ENCODE data around the gene CCNG1. TPM values are rescaled to one million over a fixed set of nuclear protein-coding genes. Genes with fewer than 3 reads are reported as not detected.
A peak's percentile ranks its signal among the peaks of the same experiment; 100 is the strongest.

The CCNG1 gene
- polyA plus RNA-seq, 3 donors: 13.1 to 48.9 (median 46.0) TPM

- peaks cover 4 to 15% of the 10 kb centered on the region in 2 donors for H3K36me3 ChIP-seq (replicated peaks in 1 of 2; ENCODE audit: control insufficient read depth in 1 of 2, insufficient read depth in 2 of 2, low read length in 2 of 2)
- peak within 1 kb of the TSS; percentile 76 to 98 (median 92) for H3K4me3 ChIP-seq (replicated peaks in 1 of 3; ENCODE audit: low read depth in 2 of 3, low read length in 3 of 3)
- Mint-ChIP-seq H3K9me3 (peaks cover 0 to 1% (median 0%) of the 10 kb centered on the region in 7 donors), H3K4me3 (peak within 1 kb of the TSS; percentile 92 to 96), H3K36me3 (peaks cover 21% of the 10 kb centered on the region in 2 donors), H3K27ac (peak within 1 kb of the TSS; percentile 97 to 100 (median 99)), H3K4me1 (peaks cover 30% of the 10 kb centered on the region), H3K27me3 (ENCODE audit: low read depth in 3 of 3) (peaks cover 0 to 4% (median 0%) of the 10 kb centered on the region in 3 donors)
- peaks cover 74% of the 10 kb centered on the region for H3K79me2 ChIP-seq (ENCODE audit: insufficient read depth, low read length)
- under 1% methylated on average over 58 of the region's 59 CpGs for WGBS (ENCODE audit: insufficient coverage)
- peaks cover 24 to 33% of the 10 kb centered on the region in 2 donors for H3K4me1 ChIP-seq (ENCODE audit: control insufficient read depth in 1 of 2, insufficient read depth in 2 of 2, low read length in 2 of 2)
- TF ChIP-seq, protein P1, sequence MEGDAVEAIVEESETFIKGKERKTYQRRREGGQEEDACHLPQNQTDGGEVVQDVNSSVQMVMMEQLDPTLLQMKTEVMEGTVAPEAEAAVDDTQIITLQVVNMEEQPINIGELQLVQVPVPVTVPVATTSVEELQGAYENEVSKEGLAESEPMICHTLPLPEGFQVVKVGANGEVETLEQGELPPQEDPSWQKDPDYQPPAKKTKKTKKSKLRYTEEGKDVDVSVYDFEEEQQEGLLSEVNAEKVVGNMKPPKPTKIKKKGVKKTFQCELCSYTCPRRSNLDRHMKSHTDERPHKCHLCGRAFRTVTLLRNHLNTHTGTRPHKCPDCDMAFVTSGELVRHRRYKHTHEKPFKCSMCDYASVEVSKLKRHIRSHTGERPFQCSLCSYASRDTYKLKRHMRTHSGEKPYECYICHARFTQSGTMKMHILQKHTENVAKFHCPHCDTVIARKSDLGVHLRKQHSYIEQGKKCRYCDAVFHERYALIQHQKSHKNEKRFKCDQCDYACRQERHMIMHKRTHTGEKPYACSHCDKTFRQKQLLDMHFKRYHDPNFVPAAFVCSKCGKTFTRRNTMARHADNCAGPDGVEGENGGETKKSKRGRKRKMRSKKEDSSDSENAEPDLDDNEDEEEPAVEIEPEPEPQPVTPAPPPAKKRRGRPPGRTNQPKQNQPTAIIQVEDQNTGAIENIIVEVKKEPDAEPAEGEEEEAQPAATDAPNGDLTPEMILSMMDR (IDR thresholded peaks at IDR 0.05): no peak
- intact Hi-C loops (cut with micrococcal nuclease): loop anchor here (2.0 kb wide), 2 partner anchors 23 to 45 kb away; partner anchors contain the start of genes MAT2B (in 2 of the 2) and CCNG1 (in 1 of the 2)
- peak; percentile 96 to 98 (median 98) for DNase-seq
- H3K4me2 ChIP-seq (replicated peaks; ENCODE audit: extremely low read depth, low read length, poor library complexity, severe bottlenecking): peak within 1 kb of the TSS; percentile 98
- peak within 1 kb of the TSS; percentile 94 to 99 for H3K27ac ChIP-seq (ENCODE audit: low read depth in 1 of 2, low read length in 2 of 2)
- no peaks in the 10 kb centered on the region for H3K27me3 ChIP-seq (ENCODE audit: control insufficient read depth in 2 of 2, insufficient read depth in 2 of 2, low read length in 2 of 2)
- H3K9me3 ChIP-seq (replicated peaks in 1 of 2; ENCODE audit: control insufficient read depth in 1 of 2, insufficient read depth in 1 of 2, low read length in 2 of 2): no peaks in the 10 kb centered on the region
- H4K20me1 ChIP-seq (ENCODE audit: insufficient read depth, low read length): no peaks in the 10 kb centered on the region
- peak within 1 kb of the TSS; percentile 97 for H2AFZ ChIP-seq (ENCODE audit: insufficient read depth, low read depth, low read length, poor library complexity, severe bottlenecking)
- H3K9ac ChIP-seq (ENCODE audit: insufficient read depth, low read length, poor library complexity, severe bottlenecking): peak within 1 kb of the TSS; percentile 93
These were observed 22.6 kb downstream of the CCNG1 start, which contains the start of gene NUDCD2 for GRCh38 chr5:163459819-163460561. Gene NUDCD2, minus strand, starts transcription at chr5:163460102. Its CDS starts 52 bp downstream, at chr5:163460050.

- H3K79me2 ChIP-seq (ENCODE audit: insufficient read depth, low read length): peaks cover 80% of the 10 kb centered on the region
These were observed 23.3 kb downstream of the CCNG1 start, which contains the start of gene HMMR for GRCh38 chr5:163460562-163461171. Gene HMMR, plus strand, starts transcription at chr5:163460632. Its CDS starts 61 bp downstream, at chr5:163460693.

More at GRCh38 chr5:163460562-163461171, 23.3 kb downstream of the CCNG1 start, which contains the start of gene HMMR:
- no peaks in the 10 kb centered on the region for H4K20me1 ChIP-seq (ENCODE audit: insufficient read depth, low read length)
- H3K27me3 ChIP-seq (ENCODE audit: control insufficient read depth in 2 of 2, insufficient read depth in 2 of 2, low read length in 2 of 2): no peaks in the 10 kb centered on the region
- peak within 1 kb of the TSS; percentile 94 to 99 for H3K27ac ChIP-seq (ENCODE audit: low read depth in 1 of 2, low read length in 2 of 2)
- Mint-ChIP-seq H3K9me3 (no peaks in the 10 kb centered on the region), H3K36me3 (peaks cover 15 to 16% of the 10 kb centered on the region in 2 donors), H3K4me1 (peaks cover 30% of the 10 kb centered on the region), H3K27ac (peak within 1 kb of the TSS; percentile 97 to 100 (median 99)), H3K4me3 (peak within 1 kb of the TSS; percentile 92 to 96), H3K27me3 (ENCODE audit: low read depth in 3 of 3) (peaks cover 0 to 4% (median 0%) of the 10 kb centered on the region in 3 donors)
- TF ChIP-seq, protein P1 (IDR thresholded peaks at IDR 0.05): no peak
- peak within 1 kb of the TSS; percentile 76 to 98 (median 92) for H3K4me3 ChIP-seq (replicated peaks in 1 of 3; ENCODE audit: low read depth in 2 of 3, low read length in 3 of 3)
- intact Hi-C loops (cut with micrococcal nuclease): loop anchor here (2.0 kb wide), 2 partner anchors 24 to 44 kb away; partner anchors contain the start of genes MAT2B (in 2 of the 2) and CCNG1 (in 1 of the 2)
- peak in 1 of 3 donors; percentile 7 for DNase-seq
- peak within 1 kb of the TSS; percentile 98 for H3K4me2 ChIP-seq (replicated peaks; ENCODE audit: extremely low read depth, low read length, poor library complexity, severe bottlenecking)
- WGBS (ENCODE audit: insufficient coverage): 0% methylated on average over 20 of the region's 23 CpGs
- H3K9me3 ChIP-seq (replicated peaks in 1 of 2; ENCODE audit: control insufficient read depth in 1 of 2, insufficient read depth in 1 of 2, low read length in 2 of 2): no peaks in the 10 kb centered on the region
- peak within 1 kb of the TSS; percentile 97 for H2AFZ ChIP-seq (ENCODE audit: insufficient read depth, low read depth, low read length, poor library complexity, severe bottlenecking)
- peaks cover 0 to 8% of the 10 kb centered on the region in 2 donors for H3K36me3 ChIP-seq (replicated peaks in 1 of 2; ENCODE audit: control insufficient read depth in 1 of 2, insufficient read depth in 2 of 2, low read length in 2 of 2)
- H3K4me1 ChIP-seq (ENCODE audit: control insufficient read depth in 1 of 2, insufficient read depth in 2 of 2, low read length in 2 of 2): peaks cover 24 to 33% of the 10 kb centered on the region in 2 donors
- peak within 1 kb of the TSS; percentile 93 for H3K9ac ChIP-seq (ENCODE audit: insufficient read depth, low read length, poor library complexity, severe bottlenecking)

Measured in CD14-positive monocyte (primary cell).